Naive thymus-derived CD8-positive, alpha-beta T cell (primary cell): ENCODE results near the gene ZNF70. TPM values are rescaled to one million over a fixed set of nuclear protein-coding genes. Genes with fewer than 3 reads are reported as not detected.
A peak's percentile ranks its signal among the peaks of the same experiment; 100 is the strongest.

Experiments used
- ATAC-seq, 2 donors: fragments of 150-1000 bp; cut with Tn5 transposase in 1 of 2; sonication (Bioruptor Pico), chemical (Tn5 transposase) in 1 of 2; 1 replicate in 1 of 2; 2 replicates in 1 of 2; pipeline ENCODE4 v1.10.0; 2021; ENCODE audit warnings: mild to moderate bottlenecking in 2 of 2, moderate library complexity in 2 of 2
- POLR2A ChIA-PET: fragments of 350-600 bp; sonication (Branson Sonifier 250); formaldehyde crosslinking; loops from one replicate; lab custom pipeline; 2021; ENCODE audit warnings: antibody characterized with exemption; lab: Charles Lee
- DNase-seq, 10 donors: peaks; one replicate each; pipeline versions ENCODE4 v3.0.0 to v3.0.0-alpha.2; 2020 to 2022
- H3K27ac Mint-ChIP-seq, 10 donors: one replicate each; pipeline ENCODE4 v1.8.0; 2020 to 2022; ENCODE audit warnings: mild to moderate bottlenecking in 10 of 10, mixed read lengths in 10 of 10, moderate library complexity in 4 of 10, inconsistent platforms in 1 of 10
- H3K27me3 Mint-ChIP-seq, 5 donors: one replicate each; pipeline ENCODE4 v1.8.0; 2021 to 2022; ENCODE audit warnings: mixed read lengths in 5 of 5
- H3K36me3 Mint-ChIP-seq, 3 donors: one replicate each; pipeline ENCODE4 v1.8.0; 2020 to 2022; ENCODE audit warnings: mixed read lengths in 3 of 3, mild to moderate bottlenecking in 2 of 3, inconsistent platforms in 1 of 3
- H3K4me1 Mint-ChIP-seq, 4 donors: one replicate each; pipeline ENCODE4 v1.8.0; 2021 to 2022; ENCODE audit warnings: mixed read lengths in 4 of 4
- H3K4me3 Mint-ChIP-seq, 10 donors: one replicate each; pipeline ENCODE4 v1.8.0; 2020 to 2022; ENCODE audit warnings: mild to moderate bottlenecking in 10 of 10, mixed read lengths in 10 of 10, moderate library complexity in 6 of 10, inconsistent platforms in 1 of 10
- H3K9me3 Mint-ChIP-seq, 9 donors: one replicate each; pipeline ENCODE4 v1.8.0; 2020 to 2022; ENCODE audit warnings: mixed read lengths in 9 of 9, mild to moderate bottlenecking in 3 of 9, inconsistent platforms in 1 of 9, moderate library complexity in 1 of 9
- polyA plus RNA-seq, 3 donors: library from polyadenylated mRNA; unstranded; fragments of 300-500 nt; fragmentation: Illumina TruSeq; gene quantifications; one replicate each; pipeline ENCODE4 v1.2.3, GENCODE V29; 2021
- total RNA-seq, 8 experiments: library from RNA in 2 of 8; stranded (reverse) in 2 of 8; gene quantifications; one replicate each; pipeline ENCODE4 v1.2.3 and lab custom pipeline; 2021 to 2026

ZNF70 gene
- total and polyA plus RNA-seq, 5 experiments from 2014 or later: 0.20 to 7.0 (median 0.57) TPM

GRCh38 chr22:23777776-23778576 lies 27.1 kb upstream of the ZNF70 start:
- H3K4me3 Mint-ChIP-seq: no peak overlapping the region
- POLR2A ChIA-PET: no interaction called here
- no peak for ATAC-seq

GRCh38 chr22:23775779-23776375 lies 25.0 kb upstream of the ZNF70 start:
- H3K4me3 Mint-ChIP-seq: no peak overlapping the region
- peaks cover 12 to 24% (median 19%) of the 10 kb centered on the region in 4 donors for H3K4me1 Mint-ChIP-seq
- DNase-seq: peak in 1 of 10 donors; percentile 26
- peak overlapping the region in 3 of 10 donors; percentile 35 to 51 (median 49) for H3K27ac Mint-ChIP-seq
- H3K36me3 Mint-ChIP-seq: no peaks in the 10 kb centered on the region
- no peak for ATAC-seq
- POLR2A ChIA-PET: interaction anchor here (0.7 to 5.4 kb wide), 8 partner anchors 11 to 163 kb away, joined by 3 to 29 read pairs (median 6); partner anchors contain the start of genes C22orf15, MIF, SLC2A11 and SMARCB1
- H3K9me3 Mint-ChIP-seq: no peaks in the 10 kb centered on the region
- H3K27me3 Mint-ChIP-seq: no peaks in the 10 kb centered on the region

More at GRCh38 chr22:23777776-23778576, 27.1 kb upstream of the ZNF70 start:
- peak in 1 of 10 donors; percentile 37 for DNase-seq
- H3K36me3 Mint-ChIP-seq: no peaks in the 10 kb centered on the region
- no peaks in the 10 kb centered on the region for H3K27me3 Mint-ChIP-seq
- no peak overlapping the region for H3K27ac Mint-ChIP-seq
- H3K9me3 Mint-ChIP-seq: no peaks in the 10 kb centered on the region
- H3K4me1 Mint-ChIP-seq: peaks cover 6 to 8% (median 7%) of the 10 kb centered on the region in 4 donors

GRCh38 chr22:23774922-23775436 lies 24.1 kb upstream of the ZNF70 start:
- POLR2A ChIA-PET: interaction anchor here (0.8 to 5.4 kb wide), 7 partner anchors 11 to 119 kb away, joined by 3 to 29 read pairs (median 5); partner anchors contain the start of genes C22orf15, MIF, SLC2A11 and SMARCB1

GRCh38 chr22:23774114-23774921 lies 23.4 kb upstream of the ZNF70 start:
- H3K36me3 Mint-ChIP-seq: no peaks in the 10 kb centered on the region
- DNase-seq: peak in 1 of 10 donors; percentile 32
- no peak for ATAC-seq
- peak overlapping the region in 5 of 10 donors; percentile 4 to 58 (median 28) for H3K4me3 Mint-ChIP-seq
- H3K27ac Mint-ChIP-seq: peak overlapping the region in 2 of 10 donors; percentile 9 to 22
- peaks cover 9 to 28% (median 27%) of the 10 kb centered on the region in 4 donors for H3K4me1 Mint-ChIP-seq
- POLR2A ChIA-PET: interaction anchor here (0.8 to 5.4 kb wide), 6 partner anchors 10 to 83 kb away, joined by 3 to 29 read pairs (median 6); partner anchors contain the start of genes C22orf15, SLC2A11, SMARCB1 and ZNF70
- H3K27me3 Mint-ChIP-seq: no peaks in the 10 kb centered on the region
- no peaks in the 10 kb centered on the region for H3K9me3 Mint-ChIP-seq

More at GRCh38 chr22:23774922-23775436, 24.1 kb upstream of the ZNF70 start:
- H3K27me3 Mint-ChIP-seq: no peaks in the 10 kb centered on the region
- H3K9me3 Mint-ChIP-seq: no peaks in the 10 kb centered on the region
- H3K4me3 Mint-ChIP-seq: peak overlapping the region in 2 of 10 donors; percentile 14 to 58
- DNase-seq (peak in 1 of 10 donors; percentile 43), ATAC-seq (no peak)
- peaks cover 12 to 25% (median 22%) of the 10 kb centered on the region in 4 donors for H3K4me1 Mint-ChIP-seq
- no peaks in the 10 kb centered on the region for H3K36me3 Mint-ChIP-seq
- H3K27ac Mint-ChIP-seq: peak overlapping the region in 4 of 10 donors; percentile 17 to 44 (median 24)

GRCh38 chr22:23773483-23774113 lies 22.7 kb upstream of the ZNF70 start:
- H3K4me1 Mint-ChIP-seq: peaks cover 9 to 30% (median 27%) of the 10 kb centered on the region in 4 donors
- no peaks in the 10 kb centered on the region for H3K27me3 Mint-ChIP-seq
- H3K27ac Mint-ChIP-seq: peak overlapping the region in 6 of 10 donors; percentile 14 to 62 (median 43)
- POLR2A ChIA-PET: interaction anchor here (2.1 to 5.4 kb wide), 3 partner anchors 11 to 84 kb away, joined by 5 to 29 read pairs (median 7); partner anchors contain the start of genes C22orf15, SLC2A11 and SMARCB1
- ATAC-seq (no peak), DNase-seq (no peak)
- no peaks in the 10 kb centered on the region for H3K36me3 Mint-ChIP-seq
- no peaks in the 10 kb centered on the region for H3K9me3 Mint-ChIP-seq
- peak overlapping the region; percentile 14 to 83 (median 71) for H3K4me3 Mint-ChIP-seq

- peak within 1 kb of the TSS; percentile 44 to 79 (median 55) for H3K27ac Mint-ChIP-seq
- H3K36me3 Mint-ChIP-seq: no peaks in the 10 kb centered on the region
- peak; percentile 57 to 74 for ATAC-seq
- H3K4me3 Mint-ChIP-seq: peak within 1 kb of the TSS; percentile 59 to 83 (median 72)
- H3K9me3 Mint-ChIP-seq: no peaks in the 10 kb centered on the region
- DNase-seq: peak in 9 of 10 donors; percentile 29 to 74 (median 50)
- H3K27me3 Mint-ChIP-seq: no peaks in the 10 kb centered on the region
- POLR2A ChIA-PET: interaction anchor here (0.8 to 5.4 kb wide), 5 partner anchors 10 to 86 kb away, joined by 3 to 29 read pairs (median 4); partner anchors contain the start of genes C22orf15 and SMARCB1
- H3K4me1 Mint-ChIP-seq: peaks cover 9 to 33% (median 28%) of the 10 kb centered on the region in 4 donors
These were observed 21.9 kb upstream of the ZNF70 start, which contains the start of gene MMP11 for GRCh38 chr22:23772649-23773473. TSS of gene MMP11 (plus strand) at chr22:23772849. CDS start at chr22:23772871, 22 bp downstream.

- ATAC-seq (no peak), DNase-seq (no peak)
- no peaks in the 10 kb centered on the region for H3K9me3 Mint-ChIP-seq
- H3K27me3 Mint-ChIP-seq: no peaks in the 10 kb centered on the region
- H3K4me3 Mint-ChIP-seq: peak overlapping the region; percentile 59 to 80 (median 70)
- H3K4me1 Mint-ChIP-seq: peaks cover 9 to 33% (median 28%) of the 10 kb centered on the region in 4 donors
- no peaks in the 10 kb centered on the region for H3K36me3 Mint-ChIP-seq
- peak overlapping the region in 5 of 10 donors; percentile 25 to 60 (median 47) for H3K27ac Mint-ChIP-seq
- POLR2A ChIA-PET: interaction anchor here (0.8 to 5.4 kb wide), 7 partner anchors 9 to 86 kb away, joined by 3 to 29 read pairs (median 4); partner anchors contain the start of genes C22orf15 and SMARCB1
These were observed 21.4 kb upstream of the ZNF70 start for GRCh38 chr22:23772315-23772648.

GRCh38 chr22:23769321-23769965 lies 18.5 kb upstream of the ZNF70 start:
- Mint-ChIP-seq H3K4me3 (peak overlapping the region in 8 of 10 donors; percentile 10 to 85 (median 42)), H3K9me3 (no peaks in the 10 kb centered on the region), H3K27me3 (no peaks in the 10 kb centered on the region), H3K27ac (peak overlapping the region in 3 of 10 donors; percentile 22 to 67 (median 22)), H3K36me3 (peaks cover 0 to 2% (median 0%) of the 10 kb centered on the region in 3 donors), H3K4me1 (peaks cover 17 to 59% (median 48%) of the 10 kb centered on the region in 4 donors)
- POLR2A ChIA-PET: interaction anchor here (0.7 to 8.2 kb wide), 2 partner anchors 18 to 89 kb away, joined by 3 to 65 read pairs; partner anchors contain the start of gene SMARCB1
- no peak for ATAC-seq
- DNase-seq: peak in 1 of 10 donors; percentile 60

GRCh38 chr22:23767673-23768548 lies 17.0 kb upstream of the ZNF70 start, which contains the start of gene CHCHD10:
TSS of gene CHCHD10 (minus strand) at chr22:23767972. CDS start at chr22:23767874, 98 bp downstream.
- Mint-ChIP-seq H3K9me3 (no peaks in the 10 kb centered on the region), H3K27me3 (no peaks in the 10 kb centered on the region), H3K4me1 (peaks cover 13 to 67% (median 55%) of the 10 kb centered on the region in 4 donors), H3K27ac (peak within 1 kb of the TSS; percentile 58 to 92 (median 75)), H3K4me3 (peak within 1 kb of the TSS; percentile 80 to 90 (median 83)), H3K36me3 (peaks cover 0 to 2% (median 0%) of the 10 kb centered on the region in 3 donors)
- DNase-seq (peak; percentile 59 to 83 (median 75)), ATAC-seq (peak; percentile 67 to 70)
- POLR2A ChIA-PET: interaction anchor here (0.9 to 8.2 kb wide), 6 partner anchors 9 to 51 kb away, joined by 3 to 65 read pairs (median 6); partner anchors contain the start of genes SMARCB1, VPREB3 and ZNF70
